ENCODE measurements around the gene EXOC2.

- no peak for TF ChIP-seq EZH2 (IDR thresholded peaks at IDR 0.05; ENCODE audit: borderline replicate concordance, low read depth, low read length, severe bottlenecking)
- no peak for TF ChIP-seq CTCF (IDR thresholded peaks at IDR 0.05; ENCODE audit: borderline replicate concordance, extremely low read depth, low read length, poor library complexity, severe bottlenecking)
Observed at GRCh38 chr6:692356-692851, 535 bp downstream of the EXOC2 start.
